Endothelial cell of hepatic sinusoid (primary cell): ENCODE data around the gene CFAP43.
"Not testable (repeated sequence)": the region's sequence is repeated elsewhere in the genome, so short reads cannot be mapped to it uniquely, and the experiment has no call there.

Experiments used
- in situ Hi-C: cut with HindIII; loops from 2 replicates; pipeline ENCODE4 v1.10.0; 2017; ENCODE audit warnings: low sequenced_read_pairs

CFAP43 gene

DNA sequence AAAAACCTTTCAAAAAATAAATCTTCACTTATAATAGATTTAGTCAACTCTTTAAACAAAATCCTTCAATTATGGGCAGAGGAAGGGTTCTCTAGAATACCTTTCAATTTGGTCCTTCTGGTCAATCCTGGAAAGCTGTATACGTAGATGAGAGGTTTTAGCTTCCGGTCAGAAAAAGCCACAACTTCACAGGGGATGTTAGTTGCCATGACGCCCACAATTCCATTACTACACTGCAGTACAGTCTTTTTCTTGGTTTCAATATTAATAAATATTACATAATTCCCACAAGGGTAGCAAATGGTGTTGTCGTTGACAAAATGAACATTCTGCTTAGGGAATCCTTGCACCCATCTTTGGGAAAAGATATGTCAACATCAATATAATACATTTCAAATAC, 1.7 kb downstream of the CFAP43 start:
- in situ Hi-C loops: no loop called here

DNA sequence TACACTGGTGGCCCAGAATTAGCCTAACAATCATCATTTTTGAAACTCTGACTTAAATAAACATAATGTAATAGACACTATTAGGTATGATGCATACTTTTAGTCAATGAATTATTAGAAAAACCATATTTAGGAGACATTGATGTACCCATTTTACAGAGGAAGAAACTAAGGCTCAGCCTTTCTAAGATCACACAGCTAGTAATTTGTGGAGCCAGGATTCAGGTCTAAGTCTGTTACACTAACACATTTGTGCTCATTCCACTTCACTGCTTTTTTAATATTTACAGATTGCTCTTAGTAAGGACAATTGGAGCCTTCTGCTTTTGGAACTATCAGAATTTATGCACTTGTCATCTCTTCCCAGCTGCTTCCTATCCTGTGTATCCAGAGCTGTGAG, 8.9 kb downstream of the CFAP43 start:
- in situ Hi-C loops: no loop called here

DNA sequence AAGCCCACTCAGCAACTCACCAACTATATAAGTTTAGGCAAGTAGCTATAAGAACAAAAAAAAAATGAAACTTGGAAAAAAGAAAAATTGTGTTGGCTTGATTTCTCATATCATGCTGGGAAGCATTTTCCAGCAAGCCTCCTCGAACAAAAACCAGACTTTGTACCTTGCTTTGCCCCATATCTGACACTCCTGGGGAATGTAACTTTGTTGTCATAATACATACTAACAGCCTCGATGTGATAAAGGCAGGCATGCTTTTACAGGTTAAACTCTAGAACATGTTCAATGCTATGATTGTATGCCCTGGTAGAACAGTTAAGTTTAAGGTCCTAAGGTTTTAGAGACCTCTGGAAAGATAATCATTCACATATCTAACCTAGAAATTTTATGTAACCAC, 11.6 kb downstream of the CFAP43 start:
- in situ Hi-C loops: no loop called here

- in situ Hi-C loops: loop anchor here (5.0 kb wide), 3 partner anchors 76 to 326 kb away; no protein-coding TSS in a partner anchor
Measured at GRCh38 chr10:104218751-104219150, 13.4 kb downstream of the CFAP43 start.

DNA sequence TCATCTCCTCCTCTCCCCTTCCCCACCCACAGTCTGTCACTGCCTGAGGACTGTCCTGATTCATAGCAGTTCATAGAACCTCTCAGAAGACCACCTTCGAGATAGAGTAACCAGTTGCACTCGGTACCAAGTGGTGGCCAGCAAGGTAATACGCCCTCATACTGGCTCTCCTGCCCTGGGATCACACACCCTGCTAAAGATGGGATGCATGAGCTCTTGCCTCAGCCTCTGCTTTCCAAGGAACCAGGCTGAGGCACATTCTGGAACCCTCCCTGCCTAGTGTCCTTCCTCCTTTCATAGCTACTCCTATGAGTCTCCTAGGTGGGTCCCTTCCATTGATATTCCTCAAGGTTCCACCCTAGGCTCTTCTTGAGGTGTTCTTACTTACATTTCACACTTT, 15.5 kb downstream of the CFAP43 start:
- in situ Hi-C loops: loop anchor here (5.0 kb wide), 3 partner anchors 74 to 324 kb away; no protein-coding TSS in a partner anchor

DNA sequence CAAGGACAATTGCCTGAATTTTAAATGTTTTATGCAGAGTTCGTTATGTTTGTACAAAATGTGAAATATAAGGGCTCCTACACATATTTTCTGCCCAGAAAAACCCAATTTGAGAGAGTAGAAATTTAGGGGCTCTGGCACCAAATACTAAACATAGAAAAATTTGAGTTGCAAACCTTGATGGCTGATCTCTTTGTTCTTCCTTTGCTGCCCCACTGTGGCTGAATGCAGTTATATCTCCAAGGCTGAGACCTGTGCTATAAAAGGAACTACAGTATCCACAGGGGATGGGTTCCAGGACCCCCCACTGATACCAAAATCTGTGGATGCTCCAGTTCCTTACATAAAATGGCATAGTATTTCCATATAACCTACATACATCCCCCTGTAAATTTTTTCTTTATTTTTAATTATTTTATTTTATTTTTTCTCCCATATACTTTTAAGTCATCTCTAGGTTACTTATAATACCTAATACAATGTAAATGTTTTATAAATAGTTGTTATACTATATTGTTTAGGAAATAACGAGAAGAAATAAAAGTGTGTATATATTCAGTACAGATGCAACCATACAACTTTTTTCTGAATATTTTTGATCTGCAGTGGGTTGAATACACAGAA, 22.5 kb downstream of the CFAP43 start:
- in situ Hi-C loops: no loop called here

- in situ Hi-C loops: no loop called here
Measured at GRCh38 chr10:104208730-104209129, 23.4 kb downstream of the CFAP43 start.

- in situ Hi-C loops: no loop called here
Measured at GRCh38 chr10:104202231-104202630, 29.9 kb downstream of the CFAP43 start.

DNA sequence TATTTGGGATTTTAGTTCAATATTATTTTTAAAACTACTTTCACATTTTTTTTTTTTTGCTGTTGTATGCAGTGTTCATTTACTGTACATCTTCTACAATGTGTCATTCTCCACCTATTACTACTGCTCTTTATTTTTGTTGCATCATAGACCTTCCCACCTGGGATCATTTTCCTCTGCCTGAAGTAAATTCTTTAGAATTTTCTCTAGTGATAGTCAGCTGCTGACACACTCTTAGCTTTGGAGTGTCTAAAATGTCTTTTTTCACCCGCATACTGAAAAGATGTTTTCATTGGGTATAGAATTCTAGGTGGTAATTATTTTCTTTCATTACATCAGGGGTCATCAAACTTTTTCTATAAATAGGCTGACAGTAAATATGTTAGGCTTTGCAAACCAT, 30.5 kb downstream of the CFAP43 start:
- in situ Hi-C loops: no loop called here

GRCh38 chr10:104199567-104199966, 32.6 kb downstream of the CFAP43 start:
- in situ Hi-C loops: no loop called here

DNA sequence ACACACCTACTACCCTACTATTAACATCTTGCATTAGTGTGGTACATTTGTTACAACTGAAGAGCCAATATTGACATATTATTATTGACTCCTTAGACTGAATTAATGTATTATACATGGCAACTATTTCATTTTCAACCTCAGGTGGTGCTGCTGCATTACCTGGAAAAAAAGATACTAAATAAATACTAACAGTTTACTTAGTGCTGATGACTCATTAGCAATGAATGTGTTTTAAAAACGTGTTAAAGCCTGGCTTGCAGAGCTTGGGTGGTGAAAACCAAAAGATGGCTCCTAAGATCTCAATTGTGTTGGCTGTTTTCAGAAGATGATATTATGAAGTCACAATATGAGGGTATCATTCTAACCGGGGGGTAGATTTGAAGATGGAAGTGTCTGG, 34.8 kb downstream of the CFAP43 start:
- in situ Hi-C loops: no loop called here

- in situ Hi-C loops: no loop called here
Measured at GRCh38 chr10:104195706-104196105, 36.5 kb downstream of the CFAP43 start.

DNA sequence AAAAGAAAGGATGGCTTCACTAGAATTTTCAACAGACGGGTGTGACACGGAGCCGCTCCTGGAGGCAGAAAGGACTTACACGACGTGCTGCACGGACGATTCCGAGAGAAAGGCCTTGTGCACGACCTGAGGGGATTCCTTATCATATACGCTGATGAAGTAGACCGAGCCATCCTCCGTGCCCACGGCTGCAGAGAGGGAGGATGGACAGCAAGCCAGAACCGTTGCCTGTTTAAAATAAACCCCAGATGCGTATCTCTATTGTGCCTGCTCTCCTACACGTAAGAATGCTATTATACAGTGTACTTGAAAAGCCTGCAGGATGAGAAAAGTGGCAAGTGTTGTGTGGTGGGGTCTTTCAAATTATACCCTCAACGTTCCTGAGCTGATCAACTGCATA, 38.4 kb downstream of the CFAP43 start:
- in situ Hi-C loops: no loop called here

DNA sequence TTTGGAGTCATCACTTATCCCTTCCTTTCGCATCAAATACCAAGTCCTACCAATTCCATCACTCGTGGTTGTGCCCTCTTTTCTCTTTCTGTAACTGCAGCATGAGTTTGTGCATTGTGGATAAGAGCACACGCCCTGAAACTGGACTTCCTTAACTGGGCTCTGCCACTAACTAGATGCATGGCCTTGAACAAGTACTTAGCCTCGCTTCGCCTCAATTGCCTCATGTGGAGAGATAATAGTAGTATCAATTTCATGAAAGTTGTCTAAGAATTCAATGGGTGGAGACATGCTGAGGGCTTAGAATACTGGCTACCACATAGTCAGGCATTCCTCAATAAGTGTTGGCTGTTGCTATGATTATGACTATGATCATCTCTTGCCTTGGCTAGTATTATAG, 41.5 kb downstream of the CFAP43 start:
- in situ Hi-C loops: no loop called here

DNA sequence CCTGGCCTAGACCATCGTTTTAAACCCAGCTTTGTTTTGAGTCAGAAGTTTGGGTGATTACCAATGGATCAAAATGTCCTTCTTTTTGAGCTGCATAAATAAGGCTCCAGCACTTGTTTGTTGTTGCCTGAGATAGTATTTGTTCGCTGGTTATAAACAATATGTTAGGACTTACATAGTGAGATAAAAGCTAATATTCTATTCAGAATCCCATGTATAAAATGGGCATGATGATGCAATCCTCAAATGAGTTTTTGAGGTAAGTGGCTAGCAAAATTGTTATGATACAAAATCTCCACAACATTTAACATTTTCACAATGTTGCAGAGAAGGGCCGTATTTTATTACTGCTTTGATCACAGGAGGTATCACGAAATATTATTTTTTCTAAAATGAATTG, 48.5 kb downstream of the CFAP43 start:
- in situ Hi-C loops: no loop called here

GRCh38 chr10:104174136-104174535, 58.0 kb downstream of the CFAP43 start:
- in situ Hi-C loops: not testable (repeated sequence)

- in situ Hi-C loops: no loop called here
Measured at GRCh38 chr10:104170610-104171254, 61.4 kb downstream of the CFAP43 start.

DNA sequence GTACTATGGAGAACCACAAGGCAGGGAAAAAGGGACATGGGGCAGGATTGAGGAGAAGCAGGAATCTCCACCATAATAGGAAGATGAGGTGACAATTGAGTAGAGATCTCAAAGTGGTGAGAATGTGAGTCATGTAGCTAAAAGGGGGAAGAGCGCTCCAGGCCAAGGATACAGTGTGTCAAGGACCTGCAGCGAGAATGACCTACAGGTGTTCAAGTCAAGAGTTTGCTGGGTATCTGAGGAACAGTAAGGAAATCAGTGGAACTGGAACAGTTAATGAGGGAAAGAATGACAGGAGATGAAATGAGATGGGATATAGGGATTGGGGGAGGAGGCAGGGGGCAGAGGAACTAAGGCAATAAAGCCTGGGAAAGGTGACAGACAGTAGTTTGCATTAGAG, 76.6 kb downstream of the CFAP43 start:
- in situ Hi-C loops: loop anchor here (5.0 kb wide), 1 partner anchor 33 kb away; the partner anchor contains the start of gene SFR1

- in situ Hi-C loops: no loop called here
Measured at GRCh38 chr10:104151737-104152136, 80.4 kb downstream of the CFAP43 start.

- in situ Hi-C loops: no loop called here
Measured at GRCh38 chr10:104150139-104150538, 82.0 kb downstream of the CFAP43 start.

DNA sequence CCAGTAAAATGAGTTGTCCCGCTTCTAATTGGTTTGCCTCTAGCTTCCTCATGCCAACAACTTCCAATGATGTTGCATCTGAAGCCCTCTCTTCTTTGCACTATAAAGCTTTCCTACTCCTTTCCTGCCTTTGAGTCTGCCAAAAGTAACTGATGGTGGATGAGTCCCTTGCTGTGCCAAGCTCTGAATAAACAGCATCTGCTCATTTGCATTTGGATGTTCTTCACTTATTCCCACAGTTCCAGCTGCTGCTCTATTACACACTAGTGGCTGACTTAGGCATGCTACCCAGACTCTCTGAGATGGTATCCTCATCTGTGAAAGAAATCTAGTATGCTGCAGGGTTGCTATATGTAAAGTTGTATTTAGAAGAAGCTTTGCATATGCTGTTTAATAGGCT, 85.3 kb downstream of the CFAP43 start:
- in situ Hi-C loops: no loop called here

DNA sequence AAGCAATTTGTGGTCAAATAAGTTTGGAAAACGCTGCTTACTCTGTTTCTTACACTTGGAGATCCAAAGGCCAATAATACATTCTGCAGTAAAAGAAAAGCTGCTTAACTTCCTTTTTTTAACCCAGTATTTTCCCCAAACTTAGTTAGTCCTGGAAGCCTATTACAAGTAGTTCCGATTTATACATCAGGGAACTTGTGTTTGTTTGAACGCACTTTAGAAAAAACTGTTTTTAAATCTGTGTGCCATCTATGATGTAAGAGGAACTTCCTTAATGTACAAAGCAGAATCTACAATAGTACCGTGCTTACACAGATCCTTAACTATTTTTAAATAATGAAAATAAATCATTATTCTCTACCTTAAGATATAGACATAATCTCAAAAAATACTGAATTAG, 87.2 kb downstream of the CFAP43 start:
- in situ Hi-C loops: loop anchor here (5.0 kb wide), 1 partner anchor 72 kb away; no protein-coding TSS in a partner anchor

DNA sequence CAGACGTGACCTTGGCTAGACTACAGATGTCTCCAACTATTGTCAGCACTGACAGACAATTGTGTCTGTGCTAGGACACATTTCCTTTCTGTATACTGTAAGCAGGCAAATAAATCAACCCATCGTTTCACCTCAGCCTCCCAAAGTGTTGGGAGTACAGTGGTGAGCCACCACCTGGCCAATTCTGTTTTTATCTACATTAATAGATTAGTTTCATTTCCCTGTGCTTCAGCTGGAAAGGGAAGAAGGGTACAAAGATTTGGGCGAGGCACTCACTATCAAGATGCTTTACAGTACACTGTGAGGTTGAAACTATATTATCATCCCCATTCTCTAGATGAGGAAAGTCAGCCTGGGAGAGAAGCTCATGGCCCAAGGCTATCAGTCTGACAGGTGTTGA, 88.3 kb downstream of the CFAP43 start:
- in situ Hi-C loops: loop anchor here (5.0 kb wide), 1 partner anchor 73 kb away; no protein-coding TSS in a partner anchor
